NK-92 (cell line): ENCODE measurements around the gene OR5J2.
"Not testable (repeated sequence)": the region's sequence is repeated elsewhere in the genome, so short reads cannot be mapped to it uniquely, and the experiment has no call there.

ENCODE experiments used
- DNase-seq: peaks from one replicate; lab custom pipeline; 2025; ENCODE audit not compliant: unreplicated experiment; lab: John Stamatoyannopoulos, UW

OR5J2 gene

GRCh38 chr11:56176318-56176717 lies at the start of gene OR5J2:
OR5J2 (plus strand) TSS chr11:56176618; CDS start chr11:56176618, 0 bp downstream.
- DNase-seq, result no peak

DNA sequence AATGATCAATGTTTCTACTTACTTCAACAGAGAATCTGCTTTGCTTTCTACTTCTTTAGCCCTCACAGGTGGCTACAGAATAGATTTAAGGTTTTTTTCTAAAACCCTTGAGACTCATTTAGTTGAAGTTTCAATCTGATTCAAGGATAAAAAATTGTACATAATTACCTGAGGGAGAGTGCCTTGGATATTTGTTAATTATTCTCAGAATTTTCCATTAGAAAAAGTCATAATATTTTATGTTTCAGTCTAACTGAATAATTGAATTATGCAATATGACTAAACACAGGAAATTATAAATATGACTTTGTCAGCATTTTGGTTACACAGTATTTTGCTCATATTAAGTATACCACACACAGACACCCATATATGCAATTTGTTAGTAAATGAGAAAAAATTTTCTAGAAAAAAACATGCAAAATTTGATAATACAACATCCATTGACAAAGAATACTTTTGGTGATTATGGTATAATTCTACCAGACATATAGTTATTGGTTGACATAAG lies 36.2 kb upstream of the OR5J2 start, which contains the start of gene OR8J3:
Gene OR8J3, minus strand, starts transcription at position 51 of the 511 bp plus-strand sequence. CDS start 2,483 bp downstream, outside the sequence.
- no peak for DNase-seq

DNA sequence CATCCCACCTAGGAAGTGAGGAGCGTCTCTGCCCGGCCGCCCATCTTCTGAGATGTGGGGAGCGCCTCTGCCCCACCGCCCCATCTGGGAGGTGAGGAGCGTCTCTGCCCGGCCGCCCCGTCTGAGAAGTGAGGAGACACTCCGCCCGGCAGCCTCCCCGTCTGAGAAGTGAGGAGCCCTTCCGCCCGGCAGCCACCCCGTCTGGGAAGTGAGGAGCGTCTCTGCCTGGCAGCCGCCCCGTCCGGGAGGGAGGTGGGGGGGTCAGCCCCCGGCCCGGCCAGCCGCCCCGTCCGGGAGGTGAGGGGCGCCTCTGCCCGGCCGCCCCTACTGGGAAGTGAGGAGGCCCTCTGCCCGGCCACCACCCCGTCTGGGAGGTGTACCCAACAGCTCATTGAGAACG lies 32.7 kb upstream of the OR5J2 start:
- not testable (repeated sequence) for DNase-seq

DNA sequence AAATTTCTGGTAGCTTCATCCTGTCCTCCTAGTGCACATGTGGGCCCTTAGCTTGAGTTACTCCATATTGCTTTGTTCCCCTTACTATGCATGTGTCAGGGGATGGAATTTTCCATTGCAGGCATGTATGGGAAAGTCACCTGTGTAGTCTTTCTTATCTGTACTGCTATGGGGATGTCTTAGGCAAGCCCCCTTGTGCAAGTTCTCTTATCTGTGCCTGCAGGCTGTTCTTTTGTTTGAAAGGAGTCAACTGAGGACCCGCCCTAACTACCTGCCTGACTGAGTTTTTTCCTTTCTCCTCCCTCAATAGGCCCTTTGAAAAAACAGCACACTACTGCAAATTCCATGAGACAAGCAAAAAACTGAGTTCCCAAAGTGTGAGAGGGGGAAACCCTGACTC lies 25.0 kb upstream of the OR5J2 start:
- DNase-seq, result no peak

GRCh38 chr11:56152333-56152732 lies 24.1 kb upstream of the OR5J2 start:
- no peak for DNase-seq

- no peak for DNase-seq
Observed at GRCh38 chr11:56160217-56160616, 16.2 kb upstream of the OR5J2 start, which contains the start of gene OR8K5. OR8K5 (minus strand) TSS chr11:56160317; CDS start chr11:56160317, 0 bp downstream.

GRCh38 chr11:56163804-56164203 lies 12.6 kb upstream of the OR5J2 start:
- DNase-seq, result no peak

GRCh38 chr11:56172256-56172830 lies 4.1 kb upstream of the OR5J2 start:
- DNase-seq, result no peak

GRCh38 chr11:56183459-56183858 lies 7.0 kb downstream of the OR5J2 start:
- DNase-seq, result no peak

DNA sequence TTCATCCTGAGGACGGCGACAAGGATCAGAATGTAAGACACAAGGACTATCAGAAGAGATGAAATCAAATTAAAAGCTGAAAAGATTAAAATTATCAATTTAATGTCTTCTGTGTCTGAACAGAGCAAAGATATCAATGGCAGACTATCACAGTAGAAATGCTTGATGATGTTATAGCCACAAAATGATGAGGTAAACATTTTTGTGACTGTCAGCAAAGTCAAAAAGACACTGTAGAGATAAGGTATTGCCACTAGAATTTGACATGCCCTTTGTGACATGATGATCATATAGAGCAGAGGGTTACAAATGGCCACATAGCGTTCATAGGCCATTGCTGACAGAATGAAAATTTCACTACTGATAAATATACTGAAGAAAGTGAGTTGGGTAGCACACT lies 12.2 kb downstream of the OR5J2 start:
- no peak for DNase-seq

- DNase-seq, result no peak
Observed at GRCh38 chr11:56196705-56197104, 20.3 kb downstream of the OR5J2 start.

DNA sequence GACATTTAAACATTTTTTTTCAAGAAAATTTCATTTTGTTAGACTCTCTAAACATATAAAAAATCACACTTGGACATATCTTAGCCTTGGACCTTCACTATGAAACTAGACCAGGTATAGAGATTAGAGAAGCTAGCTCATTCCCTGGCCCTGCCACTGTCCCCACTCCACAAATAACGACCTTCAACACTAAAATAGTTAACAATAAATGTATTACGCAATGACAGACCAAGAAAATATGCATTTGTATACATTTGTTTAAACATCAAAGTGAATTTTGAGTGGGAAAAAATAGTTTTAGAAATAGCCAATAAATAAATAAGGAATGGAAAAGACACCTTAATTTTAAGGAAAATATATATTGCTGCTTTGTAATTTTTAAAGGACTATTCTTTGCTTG lies 20.9 kb downstream of the OR5J2 start:
- no peak for DNase-seq

- no peak for DNase-seq
Observed at GRCh38 chr11:56207790-56208189, 31.4 kb downstream of the OR5J2 start.

- DNase-seq, result no peak
Observed at GRCh38 chr11:56214537-56214936, 38.1 kb downstream of the OR5J2 start.

DNA sequence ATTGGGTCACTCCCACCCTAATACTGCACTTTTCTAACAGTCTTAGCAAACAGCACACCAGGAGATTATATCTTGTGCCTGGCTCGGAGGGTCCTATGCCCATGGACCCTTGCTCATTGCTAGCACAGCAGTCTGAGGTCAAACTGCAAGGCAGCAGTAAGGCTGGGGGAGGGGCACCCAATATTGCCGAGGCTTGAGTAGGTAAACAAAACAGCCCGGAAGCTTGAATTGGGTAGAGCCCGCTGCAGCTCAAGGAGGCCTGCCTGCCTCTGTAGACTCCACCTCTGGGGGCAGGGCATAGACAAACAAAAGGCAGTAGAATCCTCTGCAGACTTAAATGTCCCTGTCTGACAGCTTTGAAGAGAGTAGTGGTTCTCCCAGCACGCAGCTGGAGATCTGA lies 43.3 kb downstream of the OR5J2 start:
- DNase-seq, result not testable (repeated sequence)
